Adrenal gland (tissue), 12 donors: ENCODE data around the gene MRPS25. TPM values are rescaled to one million over a fixed set of nuclear protein-coding genes. Genes with fewer than 3 reads are reported as not detected.

ENCODE experiments used
- DNase-seq, 7 donors: peaks; one replicate each; pipeline ENCODE4 v3.0.0-alpha.2; 2019 to 2020
- H3K27ac ChIP-seq, 5 donors: fragments of 200-600 bp; sonication (generic) in 4 of 5; 1 replicate in 3 of 5; 2 replicates in 2 of 5; pipeline versions ENCODE4 v1.5.1 to v1.8.0; 2016 to 2020; ENCODE audit warnings: mild to moderate bottlenecking in 1 of 5
- H3K27me3 ChIP-seq: fragments of 200-600 bp; 2 replicates; pipeline ENCODE4 v1.8.0; 2021
- H3K36me3 ChIP-seq, 2 donors: fragments of 200-600 bp; replicated peaks in 1 of 2; 1 replicate in 1 of 2; 2 replicates in 1 of 2; pipeline versions ENCODE4 v1.5.1 to v1.8.0; 2018 to 2022
- H3K4me1 ChIP-seq, 2 donors: fragments of 200-600 bp; replicated peaks in 1 of 2; 1 replicate in 1 of 2; 2 replicates in 1 of 2; pipeline versions ENCODE4 v1.5.1 to v1.8.0; 2018 to 2021
- H3K4me3 ChIP-seq, 4 donors: fragments of 200-600 bp; sonication (generic) in 3 of 4; one replicate each; pipeline ENCODE4 v1.5.1; 2016 to 2018
- H3K9me3 ChIP-seq, 3 donors: fragments of 200-600 bp; sonication (generic) in 1 of 3; replicated peaks in 1 of 3; 1 replicate in 2 of 3; 2 replicates in 1 of 3; pipeline versions ENCODE4 v1.5.1 to v1.8.0; 2016 to 2021
- CTCF ChIP-seq, 6 experiments: fragments of 450-650 bp in 4 of 6; fragments of 200-600 bp in 2 of 6; sonication (generic) in 1 of 6; IDR thresholded peaks; 1 replicate in 5 of 6; 2 replicates in 1 of 6; pipeline versions ENCODE4 v1.5.1 to v1.8.0; 2016 to 2021; ENCODE audit warnings: antibody characterized with exemption in 6 of 6, mild to moderate bottlenecking in 2 of 6, moderate library complexity in 1 of 6
- POLR2A ChIP-seq, 2 donors: fragments of 450-650 bp; IDR thresholded peaks; one replicate each; pipeline ENCODE4 v1.6.1; 2017; ENCODE audit warnings: antibody characterized with exemption in 2 of 2, mild to moderate bottlenecking in 2 of 2, moderate library complexity in 1 of 2
- WGBS, 4 donors: extraction: QIAGEN DNeasy Blood & Tissue Kit in 2 of 4; methylation state at CpG; one replicate each; pipeline versions ENCODE4 v1.1.5 to v1.1.7; 2013 to 2017; 5-methylcytosine and 5-hydroxymethylcytosine counted together
- intact Hi-C, 2 donors: fragments of 100-400 bp; cut with DNase I; formaldehyde crosslinking; loops; one replicate each; pipeline versions ENCODE4 v1.14.1 to v1.15.0; 2022 to 2023
- polyA plus RNA-seq, 3 donors: library from polyadenylated mRNA; stranded (reverse); fragments of 200-250 nt in 2 of 3; fragments of 350-450 nt in 1 of 3; fragmentation: Illumina TruSeq in 1 of 3; extraction: RNeasy Lipid Tissue Mini Kit (QIAGEN cat#74804) in 1 of 3; gene quantifications; one replicate each; pipeline ENCODE4 v1.2.3, GENCODE V29; 2013 to 2014
- total RNA-seq, 9 donors: library from RNA; depleted of rRNA in 4 of 9; stranded (reverse); fragments of >200 nt in 4 of 9; fragments of 120-200 nt in 1 of 9; fragmentation: NEBNext Ultra II Directional in 1 of 9; extraction: Animal tissue kit (Norgen Biotek cat#: 25700) in 1 of 9; gene quantifications; one replicate each; pipeline versions ENCODE4 v1.1.0 to v1.2.4, GENCODE V29; 2013 to 2023
- donor health status: healthy with polysubstance abuse.
- donor health status: Bipolar disorder and iron deficiency.
- donor health status: DM: yes; HTN: yes; CAD: no.
- donor health status: DM: no; HTN: no; CAD: no.
- donor health status: DM: no; HTN: no; CAD: no.
- donor health status: DM: yes; HTN: yes; CAD: no.

Gene MRPS25
- total and polyA plus RNA-seq, 12 donors, result 12.9 to 145 (median 46.0) TPM

- WGBS, 4 donors, result 92 to 97% (median 96%) methylated on average over 3 of the region's 3 CpGs
- intact Hi-C loops, result no loop called here
- DNase-seq, result no peak
- no peak for TF ChIP-seq CTCF (IDR thresholded peaks at IDR 0.05)
- TF ChIP-seq POLR2A (IDR thresholded peaks at IDR 0.05), result no peak
- H3K9me3 ChIP-seq, result no peaks in the 10 kb centered on the region
- no peaks in the 10 kb centered on the region for H3K27me3 ChIP-seq
- H3K4me1 ChIP-seq, result peaks cover 9 to 19% of the 10 kb centered on the region in 2 donors
- H3K4me3 ChIP-seq, result no peak overlapping the region
- H3K36me3 ChIP-seq, result peaks cover 0 to 10% of the 10 kb centered on the region in 2 donors
- H3K27ac ChIP-seq, result no peak overlapping the region
Observed at GRCh38 chr3:15066467-15066866, 1.4 kb upstream of the MRPS25 start.

GRCh38 chr3:15065550-15066007, 464 bp upstream of the MRPS25 start:
- intact Hi-C loops, result no loop called here
- 47 to 66% (median 59%) methylated on average over 16 of the region's 16 CpGs for WGBS, 4 donors
- H3K27me3 ChIP-seq, result no peaks in the 10 kb centered on the region
- no peak for TF ChIP-seq CTCF (IDR thresholded peaks at IDR 0.05)
- TF ChIP-seq POLR2A (IDR thresholded peaks at IDR 0.05), result no peak
- peaks cover 9 to 19% of the 10 kb centered on the region in 2 donors for H3K4me1 ChIP-seq
- peak overlapping the region; percentile 1 to 81 (median 69) for H3K4me3 ChIP-seq
- H3K9me3 ChIP-seq, result no peaks in the 10 kb centered on the region
- H3K36me3 ChIP-seq, result peaks cover 0 to 2% of the 10 kb centered on the region in 2 donors
- peak overlapping the region in 2 of 5 donors; percentile 81 to 89 for H3K27ac ChIP-seq
- DNase-seq, result no peak

GRCh38 chr3:15064299-15064834, 748 bp downstream of the MRPS25 start:
- no peaks in the 10 kb centered on the region for H3K27me3 ChIP-seq
- no peaks in the 10 kb centered on the region for H3K36me3 ChIP-seq
- intact Hi-C loops, result no loop called here
- TF ChIP-seq POLR2A (IDR thresholded peaks at IDR 0.05), result no peak
- no peak for TF ChIP-seq CTCF (IDR thresholded peaks at IDR 0.05)
- no peaks in the 10 kb centered on the region for H3K9me3 ChIP-seq
- H3K27ac ChIP-seq, result peak overlapping the region in 4 of 5 donors; percentile 70 to 89 (median 79)
- WGBS, 4 donors, result 1% methylated on average over 22 to 25 of the region's 25 CpGs
- DNase-seq, result peak in 3 of 7 donors; percentile 28 to 37 (median 35)
- peaks cover 9 to 19% of the 10 kb centered on the region in 2 donors for H3K4me1 ChIP-seq
- peak overlapping the region; percentile 65 to 81 (median 76) for H3K4me3 ChIP-seq

GRCh38 chr3:15063656-15064286, 1.3 kb downstream of the MRPS25 start:
- TF ChIP-seq POLR2A (IDR thresholded peaks at IDR 0.05) (no peak), CTCF (IDR thresholded peaks at IDR 0.05) (no peak)
- no peak for DNase-seq
- H3K36me3 ChIP-seq, result peaks cover 0 to 5% of the 10 kb centered on the region in 2 donors
- H3K4me1 ChIP-seq, result peaks cover 9 to 19% of the 10 kb centered on the region in 2 donors
- H3K27me3 ChIP-seq, result no peaks in the 10 kb centered on the region
- H3K27ac ChIP-seq, result no peak overlapping the region
- no peaks in the 10 kb centered on the region for H3K9me3 ChIP-seq
- intact Hi-C loops, result no loop called here
- peak overlapping the region in 2 of 4 donors; percentile 65 to 73 for H3K4me3 ChIP-seq
- WGBS, 4 donors, result 88 to 92% (median 89%) methylated on average over 7 to 13 of the region's 13 CpGs
